GM12878 (cell line): ENCODE results near the gene F12. TPM values are rescaled to one million over a fixed set of nuclear protein-coding genes. Genes with fewer than 3 reads are reported as not detected.

Source experiments
- ATAC-seq: fragments of 200-7000 bp; cut with Tn5 transposase; 3 replicates; pipeline ENCODE4 v1.9.1; 2020; ENCODE audit warnings: mild to moderate bottlenecking, moderate library complexity
- BruUV-seq: library from RNA; stranded (reverse); fragments of 400-500 nt; replicated peaks from 2 replicates; lab custom pipeline; 2021; lab: Mats Ljungman, UMichigan
- CTCF ChIA-PET: fragments of 300-600 bp; sonication (Branson Sonifier 250); formaldehyde crosslinking; extraction: SDS; loops from one replicate; lab custom pipeline; 2021; ENCODE audit warnings: inconsistent platforms; lab: Yijun Ruan, JAX
- POLR2A ChIA-PET: fragments of 350-600 bp; formaldehyde crosslinking; extraction: SDS; loops from one replicate; lab custom pipeline; 2021; ENCODE audit warnings: inconsistent platforms; lab: Charles Lee
- RAD21 ChIA-PET: fragments of 300-600 bp; sonication (Branson Sonifier 250); formaldehyde crosslinking; loops from one replicate; lab custom pipeline; 2023; ENCODE audit warnings: antibody characterized with exemption; ENCODE audit not compliant: unreplicated experiment; lab: Charles Lee
- SMC1A ChIA-PET: fragments of 300-600 bp; sonication (Branson Sonifier 250); formaldehyde crosslinking; loops from one replicate; lab custom pipeline; 2023; ENCODE audit not compliant: unreplicated experiment, uncharacterized antibody; lab: Charles Lee
- DNase-seq: peaks from one replicate; pipeline ENCODE4 v3.0.0-alpha.2; 2011; ENCODE audit warnings: low read depth, low spot score
- FAIRE-seq: peaks from 3 replicates; lab custom pipeline; 2011; peaks lifted over from hg19 to GRCh38; lab: Jason Lieb, UNC
- H2AFZ ChIP-seq: 2 replicates; pipeline ENCODE4 v1.6.0; 2011; ENCODE audit warnings: low read depth, low read length, control low read depth; ENCODE audit not compliant: control insufficient read depth
- H3K27ac ChIP-seq: 2 replicates; pipeline ENCODE4 v1.5.1; 2011; ENCODE audit warnings: control low read depth; ENCODE audit not compliant: control insufficient read depth, insufficient read depth
- H3K27me3 ChIP-seq, 2 experiments: replicated peaks in 1 of 2; 2 replicates each; pipeline versions ENCODE4 v1.6.0 to v1.6.1; 2011; ENCODE audit warnings: low read length in 1 of 2; ENCODE audit not compliant: control insufficient read depth in 2 of 2, insufficient read depth in 2 of 2
- H3K36me3 ChIP-seq, 2 experiments: 2 replicates each; pipeline ENCODE4 v1.5.1; 2011; ENCODE audit warnings: low read length in 1 of 2; ENCODE audit not compliant: control insufficient read depth in 2 of 2, insufficient read depth in 2 of 2
- H3K4me1 ChIP-seq: 2 replicates; pipeline ENCODE4 v1.6.1; 2011; ENCODE audit warnings: mild to moderate bottlenecking, low read length, moderate library complexity, mixed read lengths; ENCODE audit not compliant: control insufficient read depth, insufficient read depth
- H3K4me2 ChIP-seq: 2 replicates; pipeline ENCODE4 v1.6.0; 2011; ENCODE audit warnings: control low read depth; ENCODE audit not compliant: control insufficient read depth, insufficient read depth
- H3K4me3 ChIP-seq: fragments of 200-600 bp; sonication (generic); 2 replicates; pipeline ENCODE4 v1.5.1; 2016
- H3K79me2 ChIP-seq: 2 replicates; pipeline ENCODE4 v1.6.0; 2011; ENCODE audit warnings: low read length; ENCODE audit not compliant: control insufficient read depth, insufficient read depth
- H3K9ac ChIP-seq: 2 replicates; pipeline ENCODE4 v1.8.0; 2011; ENCODE audit warnings: low read length, control low read depth, mixed read lengths; ENCODE audit not compliant: control insufficient read depth, insufficient read depth
- H3K9me3 ChIP-seq: replicated peaks from 3 replicates; pipeline ENCODE4 v1.5.1; 2011; ENCODE audit warnings: mild to moderate bottlenecking, low read length; ENCODE audit not compliant: control insufficient read depth, insufficient read depth
- H4K20me1 ChIP-seq: 2 replicates; pipeline ENCODE4 v1.6.0; 2011; ENCODE audit not compliant: control insufficient read depth, insufficient read depth
- ASH2L ChIP-seq: fragments of 300-600, 200-600 bp; sonication (generic); IDR thresholded peaks from 2 replicates; pipeline ENCODE4 v1.6.1; 2017; ENCODE audit warnings: low read depth, mild to moderate bottlenecking, borderline replicate concordance
- ATF2 ChIP-seq: IDR thresholded peaks from 2 replicates; pipeline ENCODE4 v1.6.1; 2012; ENCODE audit warnings: low read length, inconsistent platforms
- BHLHE40 ChIP-seq, 2 experiments: fragments of 450-650 bp in 1 of 2; IDR thresholded peaks; 2 replicates each; pipeline ENCODE4 v1.6.1; 2011 to 2017; ENCODE audit warnings: low read depth in 2 of 2, borderline replicate concordance in 1 of 2, improper control_type of control experiment in 1 of 2, low read length in 1 of 2, mild to moderate bottlenecking in 1 of 2
- E2F8 ChIP-seq: fragments of 450-650 bp; IDR thresholded peaks from 2 replicates; pipeline ENCODE4 v1.6.1; 2018; ENCODE audit warnings: mild to moderate bottlenecking, low read depth, moderate library complexity; ENCODE audit not compliant: partially characterized antibody
- NKRF ChIP-seq: fragments of 450-650 bp; conservative IDR thresholded peaks from 2 replicates; pipeline ENCODE4 v1.6.1; 2017; ENCODE audit warnings: mild to moderate bottlenecking, moderate library complexity
- ZZZ3 ChIP-seq: IDR thresholded peaks from 2 replicates; pipeline ENCODE4 v1.6.1; 2011; ENCODE audit warnings: low read depth; ENCODE audit not compliant: control insufficient read depth, insufficient read length
- WGBS: methylation state at CpG from one replicate; pipeline ENCODE4 v1.1.6; 2016; ENCODE audit warnings: low lambda C conversion rate; ENCODE audit not compliant: insufficient replicate concordance, insufficient coverage; ENCODE audit errors: missing lambda C conversion rate; 5-methylcytosine and 5-hydroxymethylcytosine counted together
- in situ Hi-C: fragments of 300-500 bp; cut with MboI; formaldehyde crosslinking; loops from 9 replicates; pipeline ENCODE4 v1.14.3; 2018; ENCODE audit warnings: mixed read lengths
- intact Hi-C: fragments of 100-400 bp; cut with micrococcal nuclease; formaldehyde crosslinking; loops from one replicate; pipeline ENCODE4 v1.14.2; 2022; ENCODE audit not compliant: unreplicated experiment
- polyA plus RNA-seq, 11 experiments: library from polyadenylated mRNA; depleted of rRNA in 4 of 11; unstranded in 6 of 11; stranded (reverse) in 5 of 11; fragments of >200 nt; fragmentation: Nextera tagmentation in 4 of 11; fragmentation: Illumina TruSeq in 1 of 11; extraction: Ambion mirVana in 4 of 11; extraction: Trizol in 1 of 11; gene quantifications; 1 replicate in 1 of 11; 2 replicates in 10 of 11; pipeline versions ENCODE4 v1.2.1 to v1.2.3, GENCODE V29; 2011 to 2016; ENCODE audit warnings: inconsistent platforms in 2 of 11, missing spikeins in 2 of 11, low read depth in 1 of 11
- total RNA-seq, 4 experiments: library from RNA; depleted of rRNA in 3 of 4; stranded (reverse); fragments of >200 nt in 3 of 4; fragmentation: Illumina TruSeq in 1 of 4; extraction: Trizol in 1 of 4; gene quantifications; 2 replicates each; pipeline versions ENCODE4 v1.2.1 to v1.2.3, GENCODE V29; 2013 to 2021

Gene F12
- total and polyA plus RNA-seq, 10 of the 15 experiments (the other 5 are each of a cell fraction or from before 2014, with no cell fraction given), result 0.25 to 11.3 (median 5.5) TPM

GRCh38 chr5:177376107-177376506, 33.3 kb downstream of the F12 start:
- SMC1A ChIA-PET, result interaction anchor here (1.3 kb wide), 1 partner anchor 13 kb away, joined by 3 read pairs; no protein-coding TSS in a partner anchor
- RAD21 ChIA-PET, result no interaction called here
- H4K20me1 ChIP-seq, result no peaks in the 10 kb centered on the region
- H3K27me3 ChIP-seq, result no peaks in the 10 kb centered on the region
- POLR2A ChIA-PET, result no interaction called here
- no peak overlapping the region for H3K4me2 ChIP-seq
- peaks cover 0 to 5% of the 10 kb centered on the region in 2 experiments; a peak in 3 of 4 replicates for H3K36me3 ChIP-seq
- H3K9ac ChIP-seq, result no peak overlapping the region
- no peak for TF ChIP-seq BHLHE40 (IDR thresholded peaks at IDR 0.05; ENCODE audit: borderline replicate concordance in 1 of 2, low read depth in 2 of 2, low read length in 1 of 2)
- TF ChIP-seq ZZZ3, result no peak
- TF ChIP-seq E2F8, result no peak
- TF ChIP-seq ATF2, result no peak
- TF ChIP-seq ASH2L, result no peak
- no peak for TF ChIP-seq NKRF
- intact Hi-C loops, result no loop called here
- no peak overlapping the region for H2AFZ ChIP-seq
- DNase-seq (no peak), FAIRE-seq (no peak), ATAC-seq (no peak)
- WGBS, result 88% methylated on average over 11 of the region's 11 CpGs
- H3K4me1 ChIP-seq, result peaks cover 15% of the 10 kb centered on the region
- H3K9me3 ChIP-seq, result no peaks in the 10 kb centered on the region
- BruUV-seq, result no TSS peak
- H3K27ac ChIP-seq, result no peak overlapping the region
- in situ Hi-C loops, result loop anchor here (25.0 kb wide), 1 partner anchor 1339 kb away; no protein-coding TSS in a partner anchor
- H3K4me3 ChIP-seq, result no peak overlapping the region
- H3K79me2 ChIP-seq, result no peaks in the 10 kb centered on the region
- CTCF ChIA-PET, result interaction anchor here (5.8 kb wide), 1 partner anchor 13 kb away, joined by 45 read pairs; no protein-coding TSS in a partner anchor
